ENCODE data around the gene UGT1A1.

UGT1A1 gene

GRCh38 chr2:233816771-233817170, 56.7 kb downstream of the UGT1A1 start:
- Histone ChIP-seq H4K20me1 (ENCODE audit: insufficient read depth) (no peaks in the 10 kb centered on the region), H3K4me2 (no peak overlapping the region), H3K4me1 (ENCODE audit: low read depth, poor library complexity, severe bottlenecking) (no peaks in the 10 kb centered on the region), H3K27ac (no peak overlapping the region), H3K9ac (no peak overlapping the region), H3K79me2 (ENCODE audit: insufficient read depth, low read depth) (no peaks in the 10 kb centered on the region), H3K27me3 (ENCODE audit: insufficient read depth, low read depth) (no peaks in the 10 kb centered on the region), H3K4me3 (IDR thresholded peaks at IDR 0.05; ENCODE audit: insufficient read depth, low read depth, low read length) (no peak overlapping the region), H2AFZ (ENCODE audit: low read depth) (no peak overlapping the region), H3K36me3 (ENCODE audit: insufficient read depth) (no peaks in the 10 kb centered on the region)
- TF ChIP-seq CTCF (conservative IDR thresholded peaks at IDR 0.05; ENCODE audit: low read depth, low read length), result no peak

- TF ChIP-seq CTCF (conservative IDR thresholded peaks at IDR 0.05; ENCODE audit: low read depth, low read length), result no peak
- no peak overlapping the region for H2AFZ ChIP-seq (ENCODE audit: low read depth)
- H3K79me2 ChIP-seq (ENCODE audit: insufficient read depth, low read depth), result no peaks in the 10 kb centered on the region
- no peak overlapping the region for H3K4me3 ChIP-seq (IDR thresholded peaks at IDR 0.05; ENCODE audit: insufficient read depth, low read depth, low read length)
- H3K27ac ChIP-seq, result no peak overlapping the region
- no peaks in the 10 kb centered on the region for H4K20me1 ChIP-seq (ENCODE audit: insufficient read depth)
- no peaks in the 10 kb centered on the region for H3K36me3 ChIP-seq (ENCODE audit: insufficient read depth)
- H3K9ac ChIP-seq, result no peak overlapping the region
- no peaks in the 10 kb centered on the region for H3K4me1 ChIP-seq (ENCODE audit: low read depth, poor library complexity, severe bottlenecking)
- no peaks in the 10 kb centered on the region for H3K27me3 ChIP-seq (ENCODE audit: insufficient read depth, low read depth)
- no peak overlapping the region for H3K4me2 ChIP-seq
Observed at GRCh38 chr2:233817361-233817911, 57.4 kb downstream of the UGT1A1 start.

- no peaks in the 10 kb centered on the region for H3K4me1 ChIP-seq (ENCODE audit: low read depth, poor library complexity, severe bottlenecking)
- H3K4me3 ChIP-seq (IDR thresholded peaks at IDR 0.05; ENCODE audit: insufficient read depth, low read depth, low read length), result no peak overlapping the region
- H2AFZ ChIP-seq (ENCODE audit: low read depth), result no peak overlapping the region
- no peak overlapping the region for H3K4me2 ChIP-seq
- TF ChIP-seq CTCF (conservative IDR thresholded peaks at IDR 0.05; ENCODE audit: low read depth, low read length), result no peak
- no peaks in the 10 kb centered on the region for H3K27me3 ChIP-seq (ENCODE audit: insufficient read depth, low read depth)
- no peaks in the 10 kb centered on the region for H3K79me2 ChIP-seq (ENCODE audit: insufficient read depth, low read depth)
- H3K9ac ChIP-seq, result no peak overlapping the region
- H3K36me3 ChIP-seq (ENCODE audit: insufficient read depth), result no peaks in the 10 kb centered on the region
- no peaks in the 10 kb centered on the region for H4K20me1 ChIP-seq (ENCODE audit: insufficient read depth)
- H3K27ac ChIP-seq, result no peak overlapping the region
Observed at GRCh38 chr2:233817995-233818638, 58.0 kb downstream of the UGT1A1 start.

GRCh38 chr2:233818639-233819621, 58.9 kb downstream of the UGT1A1 start:
- H3K36me3 ChIP-seq (ENCODE audit: insufficient read depth), result no peaks in the 10 kb centered on the region

More at GRCh38 chr2:233818639-233819621, 58.9 kb downstream of the UGT1A1 start:
- Histone ChIP-seq H3K27ac (no peak overlapping the region), H4K20me1 (ENCODE audit: insufficient read depth) (no peaks in the 10 kb centered on the region), H3K9ac (no peak overlapping the region), H3K27me3 (ENCODE audit: insufficient read depth, low read depth) (no peaks in the 10 kb centered on the region), H2AFZ (ENCODE audit: low read depth) (no peak overlapping the region), H3K79me2 (ENCODE audit: insufficient read depth, low read depth) (no peaks in the 10 kb centered on the region), H3K4me1 (ENCODE audit: low read depth, poor library complexity, severe bottlenecking) (no peaks in the 10 kb centered on the region), H3K4me2 (no peak overlapping the region), H3K4me3 (IDR thresholded peaks at IDR 0.05; ENCODE audit: insufficient read depth, low read depth, low read length) (no peak overlapping the region)
- TF ChIP-seq CTCF (conservative IDR thresholded peaks at IDR 0.05; ENCODE audit: low read depth, low read length), result no peak
